ENCODE measurements around the gene KHDRBS2. TPM values are rescaled to one million over a fixed set of nuclear protein-coding genes. Genes with fewer than 3 reads are reported as not detected.

Gene KHDRBS2
- total and polyA plus RNA-seq, 2 of the 4 experiments (the other 2 are of a cell fraction): not detected

GRCh38 chr6:61755739-61756138, 530.3 kb downstream of the KHDRBS2 start:
- dilution Hi-C loops (cut with HindIII; ENCODE audit: low sequenced_read_pairs, unreplicated experiment): no loop called here
- H3K9me1 ChIP-seq (ENCODE audit: insufficient read depth, low read length): no peaks in the 10 kb centered on the region
- H4K91ac ChIP-seq (ENCODE audit: insufficient read depth, low read depth, low read length): no peak overlapping the region
- H4K5ac ChIP-seq (ENCODE audit: low read depth, low read length): no peak overlapping the region
- H2AK9ac ChIP-seq (replicated peaks; ENCODE audit: low read depth, low read length, poor library complexity): no peak overlapping the region
- no peak overlapping the region for H2BK120ac ChIP-seq (ENCODE audit: low read depth, low read length)
- H3K9ac ChIP-seq (ENCODE audit: low read depth, low read length): no peak overlapping the region
- POLR2A ChIA-PET (ENCODE audit: unreplicated experiment): no interaction called here
- in situ Hi-C loops (cut with MboI; ENCODE audit: low sequenced_read_pairs): no loop called here
- H3K56ac ChIP-seq (ENCODE audit: extremely low read depth, insufficient read depth, low read length): no peak overlapping the region
- no peak overlapping the region for H2AFZ ChIP-seq (replicated peaks; ENCODE audit: low read length, poor library complexity)
- H2BK20ac ChIP-seq (ENCODE audit: low read depth, low read length): no peak overlapping the region
- no peak overlapping the region for H3K4me2 ChIP-seq (ENCODE audit: low read depth, low read length)
- H3K4ac ChIP-seq (ENCODE audit: low read depth, low read length): no peak overlapping the region
- H3K4me3 ChIP-seq (ENCODE audit: insufficient read depth, low read depth, low read length): no peak overlapping the region
- intact Hi-C loops (cut with micrococcal nuclease): no loop called here
- no peak overlapping the region for H3K27ac ChIP-seq (ENCODE audit: insufficient read depth, low read length)
- no CpG with 5 or more reads among the region's 1 CpG for WGBS, 2 experiments (ENCODE audit: extremely low coverage in 2 of 2, insufficient read length in 1 of 2)
- no peak overlapping the region for H2AK5ac ChIP-seq (ENCODE audit: low read depth, low read length)
- no peaks in the 10 kb centered on the region for H3K27me3 ChIP-seq (ENCODE audit: control insufficient read depth, insufficient read depth, low read length)
- DNase-seq (no peak), ATAC-seq (ENCODE audit: low read depth) (no peak)
- H3K4me1 ChIP-seq (ENCODE audit: control insufficient read depth, insufficient read depth, low read length): no peaks in the 10 kb centered on the region
- H3K23ac ChIP-seq (ENCODE audit: low read depth, low read length): no peak overlapping the region
- no peaks in the 10 kb centered on the region for H3K9me3 ChIP-seq (ENCODE audit: control insufficient read depth, insufficient read depth, low read length)
- no TSS peak for BruUV-seq (replicated peaks)
- no peak overlapping the region for H4K8ac ChIP-seq (ENCODE audit: low read depth in 2 of 2, low read length in 2 of 2)
- TF ChIP-seq MXI1 (IDR thresholded peaks at IDR 0.05; ENCODE audit: borderline replicate concordance, low read depth, low read length) (no peak), ELK1 (IDR thresholded peaks at IDR 0.05; ENCODE audit: borderline replicate concordance, low read depth, low read length) (no peak), RCOR1 (IDR thresholded peaks at IDR 0.05; ENCODE audit: insufficient replicate concordance, low read length) (no peak), MAFK (IDR thresholded peaks at IDR 0.05; ENCODE audit: low read depth, low read length) (no peak), FOS (IDR thresholded peaks at IDR 0.05; ENCODE audit: low read depth, low read length) (no peak), RFX5 (IDR thresholded peaks at IDR 0.05; ENCODE audit: low read depth, low read length) (no peak), CTCF (conservative IDR thresholded peaks at IDR 0.05; ENCODE audit: low read depth, low read length) (no peak), MAZ (IDR thresholded peaks at IDR 0.05; ENCODE audit: borderline replicate concordance, low read depth, low read length) (no peak), CHD1 (IDR thresholded peaks at IDR 0.05; ENCODE audit: low read depth, low read length) (no peak), POLR2A (IDR thresholded peaks at IDR 0.05; ENCODE audit: low read depth, low read length) (no peak), SMC3 (IDR thresholded peaks at IDR 0.05; ENCODE audit: low read depth, low read length) (no peak), NFE2L2 (IDR thresholded peaks at IDR 0.05; ENCODE audit: low read depth, low read length) (no peak)
- no peaks in the 10 kb centered on the region for H3K36me3 ChIP-seq (ENCODE audit: control insufficient read depth, insufficient read depth, low read length)
- H2BK15ac ChIP-seq (ENCODE audit: low read depth, low read length): no peak overlapping the region
- CTCF ChIA-PET: no interaction called here
- no peak overlapping the region for H3K18ac ChIP-seq (ENCODE audit: low read depth, low read length)
- H2BK5ac ChIP-seq (ENCODE audit: low read depth, low read length, poor library complexity, severe bottlenecking): no peak overlapping the region
- no peaks in the 10 kb centered on the region for H4K20me1 ChIP-seq (ENCODE audit: insufficient read depth, low read length)
- no peak overlapping the region for H3K14ac ChIP-seq (replicated peaks; ENCODE audit: low read depth, low read length)
- no peaks in the 10 kb centered on the region for H3K79me1 ChIP-seq (ENCODE audit: low read depth in 1 of 2, low read length in 2 of 2)

All from IMR-90 (cell line).